Tibial artery (tissue), 4 donors: Measurements from ENCODE around the gene RIMBP2.

Source experiments
- DNase-seq, 2 donors: peaks; one replicate each; pipeline ENCODE4 v3.0.0-alpha.2; 2019
- H3K27ac ChIP-seq, 2 donors: fragments of 200-600 bp; sonication (generic) in 1 of 2; 1 replicate in 1 of 2; 2 replicates in 1 of 2; pipeline ENCODE4 v1.5.1; 2018 to 2019; ENCODE audit warnings: mild to moderate bottlenecking in 1 of 2
- H3K27me3 ChIP-seq, 2 donors: fragments of 200-600 bp; sonication (generic) in 1 of 2; one replicate each; pipeline versions ENCODE4 v1.5.1 to v1.6.0; 2016 to 2019
- H3K36me3 ChIP-seq, 3 donors: fragments of 200-600 bp; sonication (generic) in 2 of 3; one replicate each; pipeline ENCODE4 v1.5.1; 2016 to 2019; ENCODE audit warnings: mild to moderate bottlenecking in 2 of 3
- H3K4me1 ChIP-seq, 4 donors: fragments of 200-600 bp; sonication (generic) in 2 of 4; 1 replicate in 3 of 4; 2 replicates in 1 of 4; pipeline ENCODE4 v1.5.1; 2016 to 2019
- H3K4me3 ChIP-seq, 2 donors: fragments of 200-600 bp; sonication (generic) in 1 of 2; 1 replicate in 1 of 2; 2 replicates in 1 of 2; pipeline ENCODE4 v1.5.1; 2018 to 2019; ENCODE audit warnings: mild to moderate bottlenecking in 2 of 2
- H3K9me3 ChIP-seq, 3 donors: fragments of 200-600 bp; sonication (generic) in 1 of 3; one replicate each; pipeline ENCODE4 v1.5.1; 2016 to 2019
- intact Hi-C: fragments of 100-400 bp; cut with DNase I; formaldehyde crosslinking; loops from one replicate; pipeline ENCODE4 v1.15.0; 2023; ENCODE audit warnings: low total_unique reads
- TF ChIP-seq, protein P1 (sequence below), 2 experiments: fragments of 200-600 bp in 1 of 2; fragments of 450-650 bp in 1 of 2; IDR thresholded peaks; one replicate each; pipeline ENCODE4 v1.5.1; 2017 to 2019; ENCODE audit warnings: antibody characterized with exemption in 2 of 2, mild to moderate bottlenecking in 1 of 2, moderate library complexity in 1 of 2

Gene RIMBP2

DNA sequence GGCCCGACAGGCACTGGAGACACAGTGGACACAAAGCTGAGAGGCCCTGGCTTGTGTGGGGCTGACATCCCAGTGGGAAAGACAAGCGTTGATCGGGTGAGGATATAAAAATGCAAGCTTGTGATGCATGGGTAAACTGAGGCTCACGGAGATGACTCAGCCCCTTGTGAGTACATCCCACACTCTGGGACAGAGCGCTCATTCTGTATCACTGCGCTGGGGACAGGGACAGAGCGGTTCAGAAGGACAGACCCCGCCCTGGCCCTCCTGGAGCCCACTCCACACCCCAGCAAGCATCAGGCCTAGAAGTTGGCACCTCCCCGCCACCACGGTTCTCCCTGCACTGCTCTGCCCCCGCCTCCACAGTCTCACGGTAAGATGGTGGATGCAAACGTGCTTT lies 222.1 kb downstream of the RIMBP2 start:
- H3K9me3 ChIP-seq, result no peaks in the 10 kb centered on the region
- H3K4me1 ChIP-seq, result peaks cover 0 to 6% (median 2%) of the 10 kb centered on the region in 4 donors
- intact Hi-C loops, result no loop called here
- no peak overlapping the region for H3K4me3 ChIP-seq
- no peak for DNase-seq
- H3K27ac ChIP-seq, result no peak overlapping the region
- TF ChIP-seq, protein P1, sequence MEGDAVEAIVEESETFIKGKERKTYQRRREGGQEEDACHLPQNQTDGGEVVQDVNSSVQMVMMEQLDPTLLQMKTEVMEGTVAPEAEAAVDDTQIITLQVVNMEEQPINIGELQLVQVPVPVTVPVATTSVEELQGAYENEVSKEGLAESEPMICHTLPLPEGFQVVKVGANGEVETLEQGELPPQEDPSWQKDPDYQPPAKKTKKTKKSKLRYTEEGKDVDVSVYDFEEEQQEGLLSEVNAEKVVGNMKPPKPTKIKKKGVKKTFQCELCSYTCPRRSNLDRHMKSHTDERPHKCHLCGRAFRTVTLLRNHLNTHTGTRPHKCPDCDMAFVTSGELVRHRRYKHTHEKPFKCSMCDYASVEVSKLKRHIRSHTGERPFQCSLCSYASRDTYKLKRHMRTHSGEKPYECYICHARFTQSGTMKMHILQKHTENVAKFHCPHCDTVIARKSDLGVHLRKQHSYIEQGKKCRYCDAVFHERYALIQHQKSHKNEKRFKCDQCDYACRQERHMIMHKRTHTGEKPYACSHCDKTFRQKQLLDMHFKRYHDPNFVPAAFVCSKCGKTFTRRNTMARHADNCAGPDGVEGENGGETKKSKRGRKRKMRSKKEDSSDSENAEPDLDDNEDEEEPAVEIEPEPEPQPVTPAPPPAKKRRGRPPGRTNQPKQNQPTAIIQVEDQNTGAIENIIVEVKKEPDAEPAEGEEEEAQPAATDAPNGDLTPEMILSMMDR (IDR thresholded peaks at IDR 0.05), result no peak
- H3K27me3 ChIP-seq, result peaks cover 0 to 3% of the 10 kb centered on the region in 2 donors
- no peaks in the 10 kb centered on the region for H3K36me3 ChIP-seq

DNA sequence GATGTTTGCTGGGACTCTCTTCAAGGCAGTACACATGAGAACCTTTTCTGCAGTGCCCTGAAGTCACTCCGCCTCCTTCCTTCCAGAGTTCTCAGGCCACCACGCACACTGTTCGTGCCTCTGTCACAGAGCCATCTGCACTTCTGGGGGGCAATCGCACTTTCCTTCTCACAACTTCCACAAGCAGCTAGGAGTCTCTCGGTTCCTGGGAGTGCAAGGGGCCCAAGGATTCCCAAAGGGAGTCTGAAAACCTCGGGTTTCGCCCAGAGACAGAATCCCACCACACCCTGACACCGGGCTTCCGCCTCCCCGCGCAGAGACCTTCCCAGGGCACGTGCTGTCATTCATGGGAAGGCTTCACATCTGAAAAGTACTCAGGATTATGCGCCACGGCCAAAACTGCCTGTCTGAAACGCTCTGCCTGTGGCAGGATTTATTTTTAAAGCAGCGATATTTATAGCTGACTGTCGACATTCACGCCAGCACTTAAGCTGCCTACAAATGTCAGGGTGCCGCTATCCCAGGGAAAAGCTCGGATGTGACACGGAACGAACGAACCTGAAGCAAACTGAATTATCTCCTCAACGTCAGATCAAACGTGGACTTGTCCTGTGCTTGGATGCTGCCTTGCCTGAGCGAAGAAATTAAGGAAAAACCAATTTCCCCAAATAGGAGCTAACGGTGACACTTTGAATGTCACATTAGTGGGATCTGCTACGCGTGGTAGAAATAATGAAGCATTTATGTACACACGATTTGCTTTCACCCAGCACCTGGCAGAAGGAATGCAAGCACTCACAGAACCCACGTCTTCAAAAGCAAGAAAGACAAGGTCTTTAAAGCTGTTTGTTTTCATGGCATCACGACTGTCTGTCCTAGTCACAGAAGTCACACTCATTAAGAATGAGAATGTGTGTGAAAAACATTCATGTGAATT lies 224.4 kb downstream of the RIMBP2 start:
- peaks cover 0 to 6% (median 2%) of the 10 kb centered on the region in 4 donors for H3K4me1 ChIP-seq
- H3K9me3 ChIP-seq, result no peaks in the 10 kb centered on the region
- H3K27ac ChIP-seq, result no peak overlapping the region
- no peak for DNase-seq
- no peak overlapping the region for H3K4me3 ChIP-seq
- intact Hi-C loops, result no loop called here
- H3K27me3 ChIP-seq, result peaks cover 0 to 7% of the 10 kb centered on the region in 2 donors
- TF ChIP-seq, protein P1 (IDR thresholded peaks at IDR 0.05), result no peak
- no peaks in the 10 kb centered on the region for H3K36me3 ChIP-seq

DNA sequence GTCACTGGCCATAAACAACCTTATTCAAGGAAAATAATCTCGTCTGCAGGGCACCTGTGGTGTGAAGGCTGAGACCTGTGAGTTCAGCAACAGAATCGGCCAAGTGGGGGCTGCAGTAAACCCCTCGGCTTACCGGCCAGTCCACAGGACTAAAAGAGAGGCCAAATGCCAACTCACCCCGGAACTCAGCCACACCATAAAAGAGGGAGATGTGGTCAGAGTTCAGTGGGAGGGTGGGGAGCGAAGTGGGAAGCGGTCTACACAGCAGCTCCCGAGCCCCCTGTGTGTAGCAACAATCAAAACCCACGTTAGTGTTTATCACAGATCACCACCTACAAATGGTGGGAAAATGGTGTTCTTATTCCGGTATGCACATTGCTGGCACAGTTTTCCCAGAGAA lies 225.4 kb downstream of the RIMBP2 start:
- peaks cover 0 to 6% (median 2%) of the 10 kb centered on the region in 4 donors for H3K4me1 ChIP-seq
- no peak overlapping the region for H3K27ac ChIP-seq
- DNase-seq, result no peak
- intact Hi-C loops, result no loop called here
- H3K9me3 ChIP-seq, result no peaks in the 10 kb centered on the region
- H3K27me3 ChIP-seq, result peaks cover 0 to 7% of the 10 kb centered on the region in 2 donors
- H3K36me3 ChIP-seq, result no peaks in the 10 kb centered on the region
- TF ChIP-seq, protein P1 (IDR thresholded peaks at IDR 0.05), result no peak
- H3K4me3 ChIP-seq, result no peak overlapping the region

DNA sequence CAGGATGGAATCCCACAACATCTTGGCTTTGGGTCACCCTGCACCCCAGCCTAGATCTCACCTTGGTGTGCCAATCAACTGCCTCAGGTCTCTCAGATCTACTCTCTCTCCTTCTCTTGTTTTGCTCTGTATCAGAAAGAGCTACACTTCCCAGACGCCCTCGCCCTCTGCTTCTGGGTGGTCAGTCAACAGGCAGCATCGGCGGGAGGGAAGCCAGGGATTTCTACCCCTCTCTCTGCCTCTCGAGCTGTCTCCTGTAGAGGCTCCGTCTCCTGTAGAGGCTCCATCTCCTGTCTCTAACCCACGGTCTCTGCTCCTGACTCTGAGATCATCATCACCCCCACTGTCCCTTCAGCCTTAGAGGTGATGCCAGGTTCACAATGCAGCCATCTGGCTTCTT lies 226.8 kb downstream of the RIMBP2 start:
- no peak overlapping the region for H3K27ac ChIP-seq
- no peaks in the 10 kb centered on the region for H3K9me3 ChIP-seq
- H3K4me3 ChIP-seq, result no peak overlapping the region
- no peak for DNase-seq
- H3K27me3 ChIP-seq, result peaks cover 0 to 7% of the 10 kb centered on the region in 2 donors
- H3K4me1 ChIP-seq, result peaks cover 0 to 6% (median 2%) of the 10 kb centered on the region in 4 donors
- TF ChIP-seq, protein P1 (IDR thresholded peaks at IDR 0.05), result no peak
- H3K36me3 ChIP-seq, result no peaks in the 10 kb centered on the region
- intact Hi-C loops, result no loop called here

DNA sequence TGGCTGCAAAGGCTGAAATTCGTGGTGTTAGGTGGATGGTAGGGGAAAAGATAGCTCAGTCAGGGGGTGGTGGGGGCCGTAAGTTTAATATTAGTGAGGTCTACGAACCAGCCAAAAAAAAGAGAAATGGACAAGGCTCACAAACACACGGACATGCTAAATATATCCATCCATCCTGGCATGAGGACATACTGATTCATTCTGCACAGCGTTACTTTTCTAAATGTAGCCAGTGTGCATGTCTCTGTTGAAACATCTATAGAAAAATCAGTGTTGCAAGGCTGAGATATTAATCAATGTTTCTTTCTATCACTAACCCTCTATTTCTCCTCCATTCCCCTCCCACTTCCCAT lies 227.8 kb downstream of the RIMBP2 start:
- TF ChIP-seq, protein P1 (IDR thresholded peaks at IDR 0.05), result no peak
- Histone ChIP-seq H3K4me1 (peaks cover 0 to 6% (median 2%) of the 10 kb centered on the region in 4 donors), H3K27me3 (peaks cover 0 to 5% of the 10 kb centered on the region in 2 donors), H3K27ac (no peak overlapping the region), H3K9me3 (no peaks in the 10 kb centered on the region), H3K36me3 (no peaks in the 10 kb centered on the region), H3K4me3 (no peak overlapping the region)
- no peak for DNase-seq
- intact Hi-C loops, result no loop called here
